LNCaP clone FGC (cell line): ENCODE data around the gene PUM2.
"Not testable (repeated sequence)": the region's sequence is repeated elsewhere in the genome, so short reads cannot be mapped to it uniquely, and the experiment has no call there.

Experiments
- DNase-seq: peaks from one replicate; pipeline ENCODE4 v3.0.0-alpha.2; 2011; ENCODE audit warnings: low read depth
- H3K4me3 ChIP-seq: 2 replicates; pipeline ENCODE4 v1.5.1; 2011; ENCODE audit warnings: mild to moderate bottlenecking, low read depth, low read length, control low read depth
- CTCF ChIP-seq: IDR thresholded peaks from 2 replicates; pipeline ENCODE4 v1.5.1; 2012; ENCODE audit warnings: mild to moderate bottlenecking; ENCODE audit not compliant: control insufficient read depth, insufficient read depth; ENCODE audit errors: extremely low read depth

Gene PUM2

GRCh38 chr2:20378891-20379519, 28.4 kb upstream of the PUM2 start:
- DNase-seq = no peak
- peak; percentile 43; the same call in 1 of the 2 replicates for TF ChIP-seq CTCF
- H3K4me3 ChIP-seq = no peak overlapping the region

DNA sequence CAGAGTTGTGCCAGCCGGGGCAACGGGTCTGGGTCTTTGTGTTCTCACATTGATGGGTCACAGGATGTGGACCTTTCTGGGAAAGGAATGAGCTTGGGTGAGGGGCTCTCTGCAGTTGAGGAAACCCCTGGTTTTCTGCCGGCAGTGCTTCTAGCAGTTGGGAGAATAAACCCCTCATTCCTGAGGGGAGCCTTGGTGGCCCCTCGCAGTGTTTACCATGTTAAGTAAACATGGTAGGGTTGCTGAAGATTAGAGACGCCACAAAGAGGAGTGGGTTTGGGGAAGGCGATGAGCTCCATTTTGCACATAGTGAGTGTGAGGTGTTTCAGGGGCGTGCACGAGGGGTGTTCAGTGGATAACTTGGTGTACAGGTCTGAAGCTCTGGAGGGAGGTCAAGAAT, 27.7 kb upstream of the PUM2 start:
- no peak overlapping the region for H3K4me3 ChIP-seq
- no peak for TF ChIP-seq CTCF
- no peak for DNase-seq

- DNase-seq = no peak
- no peak for TF ChIP-seq CTCF
- H3K4me3 ChIP-seq = no peak overlapping the region
Measured at GRCh38 chr2:20377741-20378140, 27.1 kb upstream of the PUM2 start.

DNA sequence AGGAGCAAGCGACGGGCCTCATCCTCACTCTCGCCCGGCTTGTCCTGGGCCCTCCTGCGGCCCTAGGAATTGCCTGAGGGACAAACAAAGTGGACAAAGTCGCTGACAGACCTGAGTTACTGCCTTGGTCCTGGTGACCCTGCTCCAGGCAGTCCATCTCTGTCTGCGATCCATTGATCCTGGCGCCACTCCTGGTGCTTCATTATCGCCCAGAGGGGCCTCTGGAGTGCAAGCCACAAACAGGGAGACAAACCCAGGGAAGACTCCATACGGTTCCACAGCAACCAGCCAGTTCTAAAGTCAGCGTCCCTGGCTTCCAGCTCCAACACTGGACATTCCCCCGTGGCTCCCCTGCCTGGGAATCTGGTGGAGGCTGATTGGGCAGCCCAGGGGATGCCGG, 24.3 kb upstream of the PUM2 start:
- not testable (repeated sequence) for H3K4me3 ChIP-seq, DNase-seq

DNA sequence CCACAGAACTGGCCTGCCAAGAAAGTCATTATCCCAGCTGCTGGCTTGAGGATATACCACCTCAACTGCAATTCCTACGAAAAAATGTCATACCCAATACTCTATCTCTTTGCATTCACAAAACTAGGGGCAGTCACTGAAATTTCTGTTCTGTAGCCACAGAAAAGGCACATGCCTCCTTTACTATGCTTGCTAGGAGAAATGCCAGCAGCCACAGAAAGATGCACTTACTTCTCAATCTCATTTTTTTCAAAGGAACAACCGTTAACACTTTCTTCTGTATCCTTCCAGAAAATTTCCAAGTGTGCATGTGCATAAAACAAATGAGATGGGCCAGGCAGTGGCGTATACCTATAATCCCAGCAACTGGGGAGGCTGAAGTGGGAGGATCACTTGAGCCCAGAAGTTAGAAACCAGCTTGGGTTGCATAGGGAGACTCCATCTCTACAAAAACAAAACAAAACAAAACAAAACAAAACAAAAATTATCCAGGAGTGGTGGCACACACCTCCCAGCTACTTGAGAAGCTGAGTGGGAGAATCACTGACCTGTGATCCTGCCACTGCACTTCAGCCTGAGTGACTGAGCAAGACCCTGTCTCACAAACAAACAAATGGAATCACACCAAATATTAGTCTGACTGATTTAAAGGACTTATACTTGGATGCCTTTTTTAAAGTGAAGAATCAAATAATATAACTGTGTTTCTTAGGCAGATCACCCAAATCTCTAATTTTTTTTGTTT, 22.4 kb upstream of the PUM2 start:
- H3K4me3 ChIP-seq = no peak overlapping the region
- DNase-seq = no peak
- TF ChIP-seq CTCF = no peak

GRCh38 chr2:20371323-20372025, 20.8 kb upstream of the PUM2 start:
- DNase-seq = no peak
- H3K4me3 ChIP-seq = no peak overlapping the region
- TF ChIP-seq CTCF = no peak

DNA sequence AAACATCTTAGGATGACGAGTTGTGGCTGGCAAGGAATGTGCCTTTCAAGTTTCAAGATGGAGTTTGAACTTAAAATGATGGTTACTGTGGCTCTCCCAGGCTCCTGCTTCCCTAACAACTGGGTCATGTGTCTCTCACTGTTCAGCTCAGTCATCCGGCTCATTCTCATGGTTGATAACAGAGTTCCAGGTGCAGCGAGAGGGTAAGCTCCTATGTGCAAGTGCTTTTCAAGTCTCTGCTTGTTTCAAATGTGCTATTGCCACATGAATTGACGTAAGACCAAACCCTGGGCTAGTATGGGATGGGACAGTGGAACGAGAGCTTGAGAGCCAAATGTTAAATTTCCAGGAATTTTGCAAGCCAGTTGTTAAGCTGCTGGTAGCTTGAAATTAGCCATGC, 19.5 kb upstream of the PUM2 start:
- no peak for DNase-seq
- TF ChIP-seq CTCF = no peak
- H3K4me3 ChIP-seq = no peak overlapping the region
